Cardiac fibroblast (primary cell): ENCODE data around the gene BCL11B.

Experiments used
- DNase-seq, 2 donors: peaks; one replicate each; pipeline versions ENCODE4 v3.0.0 to v3.0.0-alpha.2; 2010; ENCODE audit warnings: low read depth in 2 of 2
- H3K4me3 ChIP-seq, 2 donors: replicated peaks in 1 of 2; 1 replicate in 1 of 2; 2 replicates in 1 of 2; pipeline ENCODE4 v1.5.1; 2011; ENCODE audit warnings: low read depth in 2 of 2, low read length in 2 of 2, mild to moderate bottlenecking in 2 of 2, moderate library complexity in 1 of 2
- TF ChIP-seq, protein P1 (sequence below): IDR thresholded peaks from one replicate; pipeline ENCODE4 v1.5.1; 2011; ENCODE audit warnings: low read depth, mild to moderate bottlenecking, low read length, inconsistent platforms

Gene BCL11B

DNA sequence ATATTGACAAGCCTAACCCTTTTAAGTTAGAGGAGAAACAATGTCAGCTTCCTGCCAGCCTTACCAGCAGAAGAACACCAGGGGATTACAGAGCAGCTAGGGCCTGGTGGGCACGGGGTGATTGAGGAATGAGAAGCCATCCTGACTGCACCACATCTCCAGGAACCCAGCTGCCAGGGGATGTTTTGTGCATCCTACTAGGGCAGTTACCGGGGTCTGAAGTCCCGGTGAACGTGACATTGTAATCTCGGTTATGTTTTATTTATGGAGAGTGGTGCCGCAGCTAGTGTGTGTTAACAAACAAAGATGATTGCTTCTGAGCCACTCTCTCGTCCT is 115.9 kb downstream of the BCL11B start:
- TF ChIP-seq, protein P1, sequence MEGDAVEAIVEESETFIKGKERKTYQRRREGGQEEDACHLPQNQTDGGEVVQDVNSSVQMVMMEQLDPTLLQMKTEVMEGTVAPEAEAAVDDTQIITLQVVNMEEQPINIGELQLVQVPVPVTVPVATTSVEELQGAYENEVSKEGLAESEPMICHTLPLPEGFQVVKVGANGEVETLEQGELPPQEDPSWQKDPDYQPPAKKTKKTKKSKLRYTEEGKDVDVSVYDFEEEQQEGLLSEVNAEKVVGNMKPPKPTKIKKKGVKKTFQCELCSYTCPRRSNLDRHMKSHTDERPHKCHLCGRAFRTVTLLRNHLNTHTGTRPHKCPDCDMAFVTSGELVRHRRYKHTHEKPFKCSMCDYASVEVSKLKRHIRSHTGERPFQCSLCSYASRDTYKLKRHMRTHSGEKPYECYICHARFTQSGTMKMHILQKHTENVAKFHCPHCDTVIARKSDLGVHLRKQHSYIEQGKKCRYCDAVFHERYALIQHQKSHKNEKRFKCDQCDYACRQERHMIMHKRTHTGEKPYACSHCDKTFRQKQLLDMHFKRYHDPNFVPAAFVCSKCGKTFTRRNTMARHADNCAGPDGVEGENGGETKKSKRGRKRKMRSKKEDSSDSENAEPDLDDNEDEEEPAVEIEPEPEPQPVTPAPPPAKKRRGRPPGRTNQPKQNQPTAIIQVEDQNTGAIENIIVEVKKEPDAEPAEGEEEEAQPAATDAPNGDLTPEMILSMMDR = no peak
- no peak for DNase-seq
- H3K4me3 ChIP-seq = no peak overlapping the region

DNA sequence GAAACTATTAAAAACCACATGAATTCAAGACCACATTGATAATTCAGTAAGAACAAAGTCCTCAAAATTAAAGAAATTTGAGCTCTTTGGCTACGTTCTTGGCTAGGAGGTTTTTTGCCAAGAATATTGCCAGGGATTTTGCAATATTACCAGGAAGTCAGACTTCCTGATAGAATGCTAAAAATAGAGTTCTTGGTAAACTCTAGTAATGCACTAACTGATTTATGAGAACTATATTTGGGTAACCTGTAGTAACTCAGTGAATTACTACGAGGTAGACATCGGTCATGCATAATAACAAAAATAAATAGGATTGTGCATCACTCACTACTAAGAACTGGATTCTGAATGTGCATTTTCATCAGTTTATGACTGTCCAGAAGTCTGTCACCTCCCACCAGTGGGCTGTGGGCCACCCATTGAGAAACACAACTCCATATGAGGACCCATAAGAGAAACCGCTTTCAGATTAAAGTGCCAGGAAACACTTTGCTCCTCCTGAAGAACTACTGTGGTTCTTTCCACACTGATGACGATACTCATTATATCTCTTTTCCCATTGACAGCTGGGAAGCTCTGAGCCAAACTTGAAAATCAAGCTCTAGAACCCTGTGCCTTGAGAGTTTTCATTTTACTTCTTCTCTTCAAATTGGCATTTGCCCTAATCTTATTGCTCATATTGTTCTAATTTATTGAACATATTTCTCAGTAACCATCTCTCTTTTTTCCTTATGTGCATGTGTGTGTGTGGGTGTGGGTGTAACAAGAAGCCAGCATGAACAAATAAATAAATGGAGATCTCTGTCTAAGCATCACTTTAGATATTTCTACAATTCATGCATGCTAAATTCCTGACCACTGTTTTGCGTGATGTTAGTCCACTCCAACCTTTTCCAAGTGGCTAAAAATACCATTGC is 116.6 kb downstream of the BCL11B start:
- no peak overlapping the region for H3K4me3 ChIP-seq
- DNase-seq = peak in 1 of 2 donors; percentile 1
- TF ChIP-seq, protein P1 = no peak

DNA sequence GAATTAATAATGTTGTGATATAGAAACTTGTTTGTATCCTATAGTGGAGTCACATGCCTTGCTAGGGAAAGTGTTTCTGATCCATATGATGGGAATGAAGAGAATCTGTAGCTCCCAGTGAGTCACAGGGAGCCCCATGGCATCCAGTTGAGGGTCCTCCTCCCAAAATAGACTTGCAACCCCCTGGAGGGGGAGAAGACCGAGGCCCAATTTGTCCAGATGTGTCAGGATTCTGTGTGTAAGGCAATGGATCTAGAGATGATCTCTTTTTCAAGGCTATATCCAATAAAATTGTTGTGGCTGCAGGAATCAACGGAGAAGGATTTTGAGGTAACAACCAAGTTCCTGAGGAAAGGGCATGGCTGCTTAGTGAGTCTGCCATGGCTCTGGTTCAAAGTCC is 121.8 kb downstream of the BCL11B start:
- DNase-seq = no peak
- no peak overlapping the region for H3K4me3 ChIP-seq
- TF ChIP-seq, protein P1 = no peak

DNA sequence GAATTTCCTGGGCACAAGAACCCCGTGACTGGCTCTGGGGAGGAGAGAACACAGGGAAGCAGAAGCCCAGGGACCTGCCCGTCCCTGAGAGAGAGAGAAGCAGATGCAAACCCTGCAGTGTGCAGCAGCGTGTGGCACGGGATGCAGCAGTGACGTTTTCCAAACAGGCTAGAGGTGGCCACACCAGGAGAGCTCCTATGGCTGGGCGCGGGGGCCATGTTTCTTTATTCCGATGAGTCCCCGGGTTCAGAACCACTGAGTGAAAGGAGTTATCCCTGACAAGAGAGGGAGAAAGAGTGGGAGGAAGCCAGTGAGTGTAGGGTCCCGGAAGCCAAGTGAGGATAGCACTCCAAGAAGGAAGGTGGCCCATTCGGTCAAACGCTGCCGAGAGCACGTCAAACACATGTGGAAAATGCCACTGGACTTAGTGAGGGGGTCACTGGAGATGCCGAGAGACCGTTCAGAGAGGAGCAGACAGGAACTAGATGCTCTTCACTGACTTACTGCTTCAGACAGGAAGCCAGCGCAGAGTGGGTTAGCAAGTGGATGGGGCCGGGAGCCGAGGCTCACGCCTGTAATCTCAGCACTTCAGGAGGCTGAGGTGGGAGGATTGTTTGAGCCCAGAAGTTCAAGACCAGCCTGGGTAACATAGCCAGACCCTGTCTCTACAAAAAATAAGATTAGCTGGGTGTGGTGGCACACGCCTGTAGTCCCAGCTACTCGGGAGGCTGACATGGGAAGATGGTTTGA is 123.0 kb downstream of the BCL11B start:
- DNase-seq = no peak
- no peak overlapping the region for H3K4me3 ChIP-seq
- TF ChIP-seq, protein P1 = no peak

DNA sequence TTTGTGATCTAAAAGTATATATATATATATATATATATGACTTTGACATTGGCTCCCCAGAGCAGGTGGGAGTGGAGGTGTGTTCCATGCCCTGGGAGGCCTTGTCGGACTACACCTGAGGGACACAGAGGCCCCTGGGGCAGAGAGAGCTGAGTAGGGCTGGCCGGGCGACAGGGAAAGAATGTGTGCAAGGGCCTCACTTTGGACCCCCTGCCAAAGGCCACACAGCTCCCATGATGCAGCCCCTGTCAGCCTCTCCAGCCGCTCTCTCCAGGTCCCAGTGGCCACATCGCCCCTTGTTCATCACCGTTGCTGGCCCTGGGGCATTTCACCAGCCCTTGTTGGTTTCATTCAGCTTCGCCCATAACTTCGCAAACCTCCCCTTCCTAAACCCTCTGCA is 123.9 kb downstream of the BCL11B start:
- DNase-seq = no peak
- H3K4me3 ChIP-seq = no peak overlapping the region
- TF ChIP-seq, protein P1 = no peak

DNA sequence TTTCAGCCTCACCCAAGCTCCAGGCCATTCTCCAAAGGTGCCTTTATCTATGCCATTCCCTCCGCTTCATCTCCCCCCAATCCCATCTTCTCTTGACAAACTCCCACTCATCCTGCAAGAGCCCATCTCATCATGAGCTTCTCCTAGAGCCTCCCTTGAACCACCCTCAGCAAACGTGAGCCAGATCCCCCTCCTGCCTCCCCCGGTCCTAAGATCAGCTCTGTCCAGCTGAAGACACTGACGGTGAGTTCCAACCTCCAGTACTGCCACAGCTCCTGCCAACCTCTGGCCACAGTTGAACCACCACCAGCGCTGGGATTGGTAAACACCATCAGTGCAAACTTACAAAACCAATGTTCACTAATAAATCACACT is 124.6 kb downstream of the BCL11B start:
- DNase-seq = no peak
- TF ChIP-seq, protein P1 = no peak
- H3K4me3 ChIP-seq = no peak overlapping the region
